SHP77 treated with DMSO at 0.1 percent for 48 hours (cell line): ENCODE results near the gene PLCH1.

ENCODE experiments used
- DNase-seq: peaks from one replicate; lab custom pipeline; 2025; lab: John Stamatoyannopoulos, UW

The PLCH1 gene

DNA sequence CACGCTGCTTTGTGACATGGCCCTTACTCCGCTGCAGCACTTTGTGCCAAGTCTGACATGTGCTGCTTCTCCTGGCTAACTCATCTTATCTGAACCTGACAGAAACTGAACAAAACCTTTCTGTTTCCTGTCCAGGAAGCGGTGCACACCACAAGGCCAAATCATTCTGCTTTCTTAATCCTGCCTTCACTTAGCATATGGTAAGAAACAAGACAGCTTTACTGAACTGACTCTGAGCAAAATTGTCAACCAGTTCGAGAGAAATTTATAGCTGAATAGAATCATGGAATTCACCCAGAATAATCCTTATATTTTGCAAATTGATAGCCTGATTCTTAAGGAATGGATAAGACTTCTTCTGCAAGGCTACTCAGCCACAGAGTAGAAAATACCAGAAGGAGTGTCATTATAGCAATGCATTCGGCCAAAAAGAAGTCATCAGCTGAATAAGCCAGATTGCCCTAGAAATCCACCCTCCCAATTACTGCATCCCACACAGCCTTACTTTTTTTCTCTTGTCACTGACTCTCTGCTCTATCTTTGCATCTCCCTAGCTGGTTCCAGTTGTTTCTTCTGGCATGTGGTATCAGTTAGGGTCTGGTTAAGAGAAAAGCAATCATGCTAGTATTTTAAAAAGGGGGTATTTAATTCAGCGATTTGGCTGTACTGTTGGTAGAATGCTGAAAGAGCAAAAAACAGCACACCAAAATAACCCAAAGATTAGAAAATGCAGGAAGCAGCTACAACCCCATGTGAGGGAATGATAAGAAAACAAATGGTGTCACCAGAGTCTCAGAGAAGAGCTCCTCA, 409.8 kb downstream of the PLCH1 start:
- no peak for DNase-seq

- DNase-seq: no peak
These were observed 410.5 kb downstream of the PLCH1 start for GRCh38 chr3:155334215-155334913.

DNA sequence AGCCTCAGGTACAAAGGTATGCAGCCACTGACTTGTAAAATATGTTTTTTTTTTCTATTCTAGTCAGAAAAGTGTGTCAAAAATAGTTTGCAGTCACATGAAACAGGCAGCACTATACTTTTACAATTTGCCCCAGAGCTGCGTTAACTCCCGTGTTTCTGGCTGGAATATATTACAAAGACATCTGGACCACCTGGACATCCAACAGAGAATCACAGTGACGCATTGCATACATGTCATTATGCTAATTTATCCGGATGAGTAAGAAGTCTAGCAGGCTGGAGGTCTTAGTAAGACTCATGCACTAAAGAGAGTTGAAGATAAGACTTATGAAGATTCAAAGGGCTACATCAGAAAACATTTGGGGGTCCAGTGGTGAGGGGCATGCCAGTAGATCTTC, 412.2 kb downstream of the PLCH1 start:
- no peak for DNase-seq

DNA sequence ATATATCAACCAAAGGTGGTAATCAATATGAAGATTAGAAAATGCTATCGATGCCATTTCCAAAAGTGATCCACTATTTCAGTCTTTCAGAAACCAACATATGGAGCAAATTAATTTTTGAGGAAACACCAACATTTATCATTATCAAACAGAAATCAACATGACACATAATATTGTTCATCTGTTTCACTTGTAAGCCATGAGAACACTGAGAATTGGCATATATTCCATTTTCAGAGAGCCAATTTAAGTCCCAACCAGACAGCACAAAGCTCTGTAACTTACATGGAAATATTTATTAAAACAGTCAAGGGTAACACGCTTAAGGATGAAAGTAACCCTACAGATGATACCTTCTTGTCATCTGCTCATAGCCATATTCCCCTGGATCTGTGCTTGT, 413.8 kb downstream of the PLCH1 start:
- no peak for DNase-seq

DNA sequence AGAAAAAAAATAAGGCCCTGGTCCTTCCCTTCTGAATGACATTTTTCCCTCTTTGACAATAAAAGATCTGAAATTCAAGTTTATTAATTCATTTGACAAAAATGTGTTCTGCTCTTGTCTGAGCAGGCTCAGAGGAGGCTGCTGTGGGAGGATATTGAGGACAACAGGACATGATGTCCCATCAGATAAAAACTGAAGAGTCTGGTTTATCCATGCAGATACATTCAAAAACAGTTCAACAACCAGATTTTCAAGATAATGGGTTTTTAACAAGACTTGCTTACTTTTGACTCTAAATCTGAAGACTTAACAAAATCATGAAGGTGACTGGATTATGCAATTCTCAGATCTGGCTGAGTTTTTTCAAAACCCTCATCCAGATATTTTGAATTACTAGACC, 414.5 kb downstream of the PLCH1 start:
- no peak for DNase-seq

- DNase-seq: no peak
These were observed 415.3 kb downstream of the PLCH1 start for GRCh38 chr3:155329513-155330048.

GRCh38 chr3:155327871-155328270, 417.0 kb downstream of the PLCH1 start:
- DNase-seq: no peak

- no peak for DNase-seq
These were observed 417.4 kb downstream of the PLCH1 start for GRCh38 chr3:155327430-155327829.

DNA sequence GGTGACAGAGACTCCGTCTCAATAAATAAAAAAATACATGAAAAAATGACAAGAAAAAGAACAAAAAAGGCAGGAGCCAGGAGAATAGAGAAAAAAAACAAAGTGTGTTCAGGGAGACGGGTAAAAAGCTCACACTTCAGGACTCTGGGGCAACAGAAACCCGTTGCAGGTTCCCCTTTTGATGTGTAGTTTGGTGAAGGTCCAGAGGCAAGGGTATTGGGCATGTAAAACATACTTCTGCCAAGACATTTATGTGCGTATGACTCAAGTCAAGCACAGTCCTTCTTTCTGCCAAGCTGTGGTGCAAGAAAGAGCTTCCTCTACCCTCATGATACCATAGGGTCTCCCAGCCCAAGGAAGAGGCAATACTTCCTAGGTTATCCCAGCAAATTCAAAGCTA, 418.0 kb downstream of the PLCH1 start:
- DNase-seq: no peak

DNA sequence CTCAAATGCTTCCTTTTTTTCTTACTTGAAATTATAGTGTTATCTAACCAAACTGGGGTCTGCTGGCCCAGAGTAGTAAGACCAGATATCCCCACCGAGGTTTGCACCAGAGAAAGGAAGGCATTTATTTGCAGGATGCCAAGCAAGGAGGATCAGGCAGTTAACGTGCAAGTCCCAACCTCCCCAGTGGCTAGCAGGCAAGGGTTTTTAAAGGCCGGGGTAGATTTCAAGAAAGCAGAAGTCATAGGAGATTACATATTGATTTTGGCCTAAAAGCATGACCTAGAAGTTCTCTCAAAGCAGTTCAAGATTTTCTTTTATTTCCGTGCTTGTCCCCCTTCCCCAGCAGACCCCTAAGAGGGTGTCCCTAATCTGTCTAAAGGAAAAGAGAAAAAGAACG, 418.6 kb downstream of the PLCH1 start:
- DNase-seq: no peak
